ENCODE results near the gene SH3BGRL3.
"Not testable (repeated sequence)": the region's sequence is repeated elsewhere in the genome, so short reads cannot be mapped to it uniquely, and the experiment has no call there.

The SH3BGRL3 gene

GRCh38 chr1:26291939-26292338 lies 12.1 kb downstream of the SH3BGRL3 start:
- no peak for DNase-seq

- DNase-seq: not testable (repeated sequence)
Measured at GRCh38 chr1:26292735-26293134, 12.8 kb downstream of the SH3BGRL3 start.

GRCh38 chr1:26293911-26294463 lies 14.1 kb downstream of the SH3BGRL3 start:
- DNase-seq: no peak

- no peak for DNase-seq
Measured at GRCh38 chr1:26295194-26296138, 15.6 kb downstream of the SH3BGRL3 start.

GRCh38 chr1:26296340-26297056 lies 16.6 kb downstream of the SH3BGRL3 start:
- DNase-seq: no peak

- no peak for DNase-seq
Measured at GRCh38 chr1:26297057-26297790, 17.3 kb downstream of the SH3BGRL3 start.

- DNase-seq: no peak
Measured at GRCh38 chr1:26297791-26298124, 17.9 kb downstream of the SH3BGRL3 start.

GRCh38 chr1:26300578-26301275 lies 20.8 kb downstream of the SH3BGRL3 start:
- no peak for DNase-seq

- no peak for DNase-seq
Measured at GRCh38 chr1:26302733-26303405, 23.0 kb downstream of the SH3BGRL3 start.

- DNase-seq: no peak
Measured at GRCh38 chr1:26305667-26306289, 25.9 kb downstream of the SH3BGRL3 start.

GRCh38 chr1:26306290-26307229 lies 26.7 kb downstream of the SH3BGRL3 start, which contains the start of gene UBXN11:
Gene UBXN11 (minus strand): TSS chr1:26306636. CDS start chr1:26302883, 3,753 bp downstream.
- peak; percentile 96 to 98 for DNase-seq

- DNase-seq: no peak
Measured at GRCh38 chr1:26307363-26307781, 27.5 kb downstream of the SH3BGRL3 start.

GRCh38 chr1:26307966-26308899 lies 28.3 kb downstream of the SH3BGRL3 start:
- not testable (repeated sequence) for DNase-seq

GRCh38 chr1:26314501-26314900 lies 34.6 kb downstream of the SH3BGRL3 start:
- no peak for DNase-seq

- no peak for DNase-seq
Measured at GRCh38 chr1:26315874-26316850, 36.3 kb downstream of the SH3BGRL3 start.

GRCh38 chr1:26317146-26317545 lies 37.3 kb downstream of the SH3BGRL3 start:
- DNase-seq: no peak

GRCh38 chr1:26317612-26318337 lies 37.9 kb downstream of the SH3BGRL3 start, which contains the start of gene CD52:
Gene CD52 (plus strand): TSS chr1:26317958. CDS start chr1:26318018, 60 bp downstream.
- no peak for DNase-seq
